CD14-positive monocyte (primary cell): ENCODE measurements around the gene PTGDS. TPM values are rescaled to one million over a fixed set of nuclear protein-coding genes. Genes with fewer than 3 reads are reported as not detected.

ENCODE experiments used
- DNase-seq, 3 donors: peaks; one replicate each; pipeline ENCODE4 v3.0.0-alpha.2; 2011 to 2022
- H2AFZ ChIP-seq: 2 replicates; pipeline ENCODE4 v1.6.0; 2012; ENCODE audit warnings: mild to moderate bottlenecking, low read depth, low read length, inconsistent platforms; ENCODE audit not compliant: insufficient read depth, poor library complexity, severe bottlenecking
- H3K27ac ChIP-seq, 2 donors: 1 replicate in 1 of 2; 2 replicates in 1 of 2; pipeline ENCODE4 v1.5.1; 2012 to 2013; ENCODE audit warnings: low read length in 2 of 2, control low read depth in 1 of 2, inconsistent platforms in 1 of 2, low read depth in 1 of 2, mild to moderate bottlenecking in 1 of 2
- H3K27me3 ChIP-seq, 2 donors: one replicate each; pipeline versions ENCODE4 v1.6.0 to v1.6.1; 2011 to 2013; ENCODE audit warnings: low read length in 2 of 2; ENCODE audit not compliant: control insufficient read depth in 2 of 2, insufficient read depth in 2 of 2
- H3K36me3 ChIP-seq, 2 donors: replicated peaks in 1 of 2; 1 replicate in 1 of 2; 2 replicates in 1 of 2; pipeline versions ENCODE4 v1.5.1 to v1.6.1; 2012 to 2013; ENCODE audit warnings: low read length in 2 of 2, control low read depth in 1 of 2, inconsistent platforms in 1 of 2, mild to moderate bottlenecking in 1 of 2; ENCODE audit not compliant: insufficient read depth in 2 of 2, control insufficient read depth in 1 of 2
- H3K4me1 ChIP-seq, 2 donors: 1 replicate in 1 of 2; 2 replicates in 1 of 2; pipeline versions ENCODE4 v1.5.1 to v1.6.1; 2012 to 2013; ENCODE audit warnings: low read length in 2 of 2, control low read depth in 1 of 2, inconsistent platforms in 1 of 2, mild to moderate bottlenecking in 1 of 2, moderate library complexity in 1 of 2; ENCODE audit not compliant: insufficient read depth in 2 of 2, control insufficient read depth in 1 of 2
- H3K4me2 ChIP-seq: replicated peaks from 2 replicates; pipeline ENCODE3; 2012; ENCODE audit warnings: low read length, moderate library complexity, mild to moderate bottlenecking; ENCODE audit not compliant: poor library complexity, severe bottlenecking; ENCODE audit errors: extremely low read depth
- H3K4me3 ChIP-seq, 3 experiments: fragments of 200-600 bp in 1 of 3; sonication (generic) in 1 of 3; replicated peaks in 1 of 3; 1 replicate in 2 of 3; 2 replicates in 1 of 3; pipeline ENCODE4 v1.5.1; 2011 to 2013; ENCODE audit warnings: low read length in 3 of 3, mild to moderate bottlenecking in 3 of 3, control low read depth in 2 of 3, low read depth in 2 of 3, inconsistent platforms in 1 of 3, moderate library complexity in 1 of 3
- H3K79me2 ChIP-seq: 2 replicates; pipeline ENCODE4 v1.6.0; 2012; ENCODE audit warnings: mild to moderate bottlenecking, control low read depth, inconsistent platforms, low read length, moderate library complexity; ENCODE audit not compliant: insufficient read depth
- H3K9ac ChIP-seq: 2 replicates; pipeline ENCODE4 v1.6.0; 2017; ENCODE audit warnings: low read length, mild to moderate bottlenecking; ENCODE audit not compliant: insufficient read depth, poor library complexity, severe bottlenecking
- H3K9me3 ChIP-seq, 2 donors: replicated peaks in 1 of 2; 1 replicate in 1 of 2; 2 replicates in 1 of 2; pipeline versions ENCODE4 v1.5.1 to v1.6.1; 2012 to 2013; ENCODE audit warnings: low read length in 2 of 2, control low read depth in 1 of 2; ENCODE audit not compliant: control insufficient read depth in 1 of 2, insufficient read depth in 1 of 2
- H4K20me1 ChIP-seq: 2 replicates; pipeline ENCODE4 v1.6.0; 2012; ENCODE audit warnings: mild to moderate bottlenecking, low read length, control low read depth, moderate library complexity; ENCODE audit not compliant: insufficient read depth
- H3K27ac Mint-ChIP-seq, 7 donors: one replicate each; pipeline ENCODE4 v1.8.0; 2020; ENCODE audit warnings: mild to moderate bottlenecking in 7 of 7, mixed read lengths in 7 of 7, moderate library complexity in 6 of 7, inconsistent platforms in 2 of 7
- H3K27me3 Mint-ChIP-seq, 3 donors: one replicate each; pipeline ENCODE4 v1.8.0; 2021 to 2022; ENCODE audit warnings: low read depth in 3 of 3, mild to moderate bottlenecking in 3 of 3, mixed read lengths in 3 of 3, moderate library complexity in 3 of 3, inconsistent platforms in 1 of 3
- H3K36me3 Mint-ChIP-seq, 2 donors: one replicate each; pipeline ENCODE4 v1.8.0; 2020; ENCODE audit warnings: mixed read lengths in 2 of 2, inconsistent platforms in 1 of 2, mild to moderate bottlenecking in 1 of 2
- H3K4me1 Mint-ChIP-seq: one replicate; pipeline ENCODE4 v1.8.0; 2020; ENCODE audit warnings: mild to moderate bottlenecking, mixed read lengths
- H3K4me3 Mint-ChIP-seq, 2 donors: one replicate each; pipeline ENCODE4 v1.8.0; 2020; ENCODE audit warnings: mild to moderate bottlenecking in 2 of 2, mixed read lengths in 2 of 2, moderate library complexity in 1 of 2
- H3K9me3 Mint-ChIP-seq, 7 donors: one replicate each; pipeline ENCODE4 v1.8.0; 2020 to 2022; ENCODE audit warnings: mixed read lengths in 7 of 7, mild to moderate bottlenecking in 6 of 7, moderate library complexity in 6 of 7, inconsistent platforms in 2 of 7
- WGBS: methylation state at CpG from one replicate; pipeline ENCODE4 v1.1.5; 2013; ENCODE audit warnings: missing lambda C conversion rate; ENCODE audit not compliant: insufficient coverage; 5-methylcytosine and 5-hydroxymethylcytosine counted together
- intact Hi-C, 2 donors: fragments of 100-400 bp; cut with micrococcal nuclease; formaldehyde crosslinking; loops; one replicate each; pipeline versions ENCODE4 v1.15.0 to v1.15.1; 2023
- polyA plus RNA-seq, 3 donors: library from polyadenylated mRNA; depleted of rRNA in 1 of 3; unstranded in 2 of 3; stranded (reverse) in 1 of 3; fragments of 300-500 nt in 2 of 3; fragments of >200 nt in 1 of 3; fragmentation: Illumina TruSeq in 2 of 3; gene quantifications; 1 replicate in 2 of 3; 2 replicates in 1 of 3; pipeline ENCODE4 v1.2.3, GENCODE V29; 2012 to 2021
- TF ChIP-seq, protein P1 (sequence below): fragments of 200-600 bp; IDR thresholded peaks from one replicate; pipeline ENCODE4 v1.8.0; 2022; ENCODE audit warnings: antibody characterized with exemption, mild to moderate bottlenecking

PTGDS gene
- polyA plus RNA-seq, 3 donors: 0.34 to 1.5 TPM; not detected in 1

DNA sequence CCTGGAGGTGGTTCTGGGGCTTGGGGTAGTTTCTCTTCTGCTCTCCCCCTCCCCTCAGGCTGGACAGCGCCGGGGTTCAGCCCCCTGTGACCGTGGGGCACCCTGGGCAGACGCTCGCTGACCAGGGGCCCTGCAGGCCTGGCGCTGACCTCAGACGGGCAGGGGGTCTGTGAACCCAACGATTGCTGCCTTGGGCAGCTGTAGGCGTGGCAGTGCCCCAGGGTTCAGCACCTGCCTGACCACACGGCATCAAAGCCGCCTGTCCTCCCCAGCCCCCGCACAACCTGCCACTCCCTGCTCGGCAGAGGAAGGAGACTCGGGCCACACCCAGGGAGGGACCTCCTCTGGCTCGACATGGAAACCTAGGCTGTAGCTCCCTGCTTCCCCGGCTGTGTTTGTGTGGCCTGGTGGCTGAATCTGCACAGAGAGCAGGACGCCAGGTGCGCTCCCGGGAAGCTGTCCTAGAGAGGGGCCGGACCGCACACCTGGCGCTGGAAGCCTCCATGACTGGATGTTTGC, 13.1 kb upstream of the PTGDS start:
- H3K4me1 Mint-ChIP-seq: peaks cover 16% of the 10 kb centered on the region
- H3K4me3 ChIP-seq: no peak overlapping the region
- no peaks in the 10 kb centered on the region for H4K20me1 ChIP-seq
- H2AFZ ChIP-seq: peak overlapping the region; percentile 23
- no peak overlapping the region for H3K4me2 ChIP-seq
- DNase-seq: no peak
- 89% methylated on average over 16 of the region's 22 CpGs for WGBS
- no peaks in the 10 kb centered on the region for H3K36me3 Mint-ChIP-seq
- intact Hi-C loops: no loop called here
- no peak overlapping the region for H3K27ac Mint-ChIP-seq
- no peaks in the 10 kb centered on the region for H3K27me3 ChIP-seq
- H3K27ac ChIP-seq: no peak overlapping the region
- no peaks in the 10 kb centered on the region for H3K36me3 ChIP-seq
- no peak overlapping the region for H3K4me3 Mint-ChIP-seq
- H3K27me3 Mint-ChIP-seq: peaks cover 9 to 20% (median 14%) of the 10 kb centered on the region in 3 donors
- peaks cover 10 to 17% of the 10 kb centered on the region in 2 donors for H3K4me1 ChIP-seq
- H3K9me3 Mint-ChIP-seq: peaks cover 0 to 2% (median 0%) of the 10 kb centered on the region in 7 donors
- H3K9me3 ChIP-seq: no peaks in the 10 kb centered on the region
- no peak overlapping the region for H3K9ac ChIP-seq
- TF ChIP-seq, protein P1, sequence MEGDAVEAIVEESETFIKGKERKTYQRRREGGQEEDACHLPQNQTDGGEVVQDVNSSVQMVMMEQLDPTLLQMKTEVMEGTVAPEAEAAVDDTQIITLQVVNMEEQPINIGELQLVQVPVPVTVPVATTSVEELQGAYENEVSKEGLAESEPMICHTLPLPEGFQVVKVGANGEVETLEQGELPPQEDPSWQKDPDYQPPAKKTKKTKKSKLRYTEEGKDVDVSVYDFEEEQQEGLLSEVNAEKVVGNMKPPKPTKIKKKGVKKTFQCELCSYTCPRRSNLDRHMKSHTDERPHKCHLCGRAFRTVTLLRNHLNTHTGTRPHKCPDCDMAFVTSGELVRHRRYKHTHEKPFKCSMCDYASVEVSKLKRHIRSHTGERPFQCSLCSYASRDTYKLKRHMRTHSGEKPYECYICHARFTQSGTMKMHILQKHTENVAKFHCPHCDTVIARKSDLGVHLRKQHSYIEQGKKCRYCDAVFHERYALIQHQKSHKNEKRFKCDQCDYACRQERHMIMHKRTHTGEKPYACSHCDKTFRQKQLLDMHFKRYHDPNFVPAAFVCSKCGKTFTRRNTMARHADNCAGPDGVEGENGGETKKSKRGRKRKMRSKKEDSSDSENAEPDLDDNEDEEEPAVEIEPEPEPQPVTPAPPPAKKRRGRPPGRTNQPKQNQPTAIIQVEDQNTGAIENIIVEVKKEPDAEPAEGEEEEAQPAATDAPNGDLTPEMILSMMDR: no peak
- no peaks in the 10 kb centered on the region for H3K79me2 ChIP-seq

DNA sequence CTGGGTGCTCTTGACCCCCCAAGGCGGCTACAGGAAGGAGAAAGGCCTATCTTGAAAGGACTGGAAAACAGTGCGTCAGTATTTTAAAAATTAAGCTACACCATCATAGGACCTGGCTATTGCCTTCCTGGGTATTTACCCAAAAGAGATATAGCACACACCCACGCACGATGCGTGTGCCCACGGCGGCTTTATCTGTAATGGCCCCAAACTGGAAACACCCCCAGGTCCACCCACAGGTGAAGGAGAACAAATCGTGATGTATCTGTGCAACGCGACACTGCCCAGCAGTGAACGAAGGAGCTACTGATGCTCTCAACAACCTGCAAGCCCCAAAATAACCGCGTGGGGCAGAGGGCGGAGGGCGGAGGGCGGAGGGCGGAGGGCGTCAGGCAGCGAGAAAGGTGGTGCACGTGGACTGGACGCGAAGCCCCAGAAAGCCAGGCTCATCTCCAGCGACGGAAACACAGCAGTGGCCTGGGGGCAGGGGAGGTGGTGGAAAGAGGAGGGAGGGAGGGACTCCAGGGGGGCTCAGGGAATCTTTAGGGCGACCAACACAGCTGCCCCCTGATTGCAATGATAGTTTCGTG, 12.4 kb upstream of the PTGDS start:
- H3K36me3 Mint-ChIP-seq: no peaks in the 10 kb centered on the region
- H3K79me2 ChIP-seq: no peaks in the 10 kb centered on the region
- H3K4me1 ChIP-seq: peaks cover 10 to 17% of the 10 kb centered on the region in 2 donors
- H3K36me3 ChIP-seq: no peaks in the 10 kb centered on the region
- 90% methylated on average over 21 of the region's 26 CpGs for WGBS
- no peaks in the 10 kb centered on the region for H4K20me1 ChIP-seq
- no peak overlapping the region for H3K4me3 Mint-ChIP-seq
- H3K9me3 ChIP-seq: no peaks in the 10 kb centered on the region
- H3K27me3 Mint-ChIP-seq: peaks cover 9 to 20% (median 14%) of the 10 kb centered on the region in 3 donors
- intact Hi-C loops: no loop called here
- no peak overlapping the region for H3K9ac ChIP-seq
- DNase-seq: no peak
- H3K4me1 Mint-ChIP-seq: peaks cover 16% of the 10 kb centered on the region
- no peak overlapping the region for H3K27ac Mint-ChIP-seq
- H3K9me3 Mint-ChIP-seq: peaks cover 0 to 2% (median 0%) of the 10 kb centered on the region in 7 donors
- peak overlapping the region; percentile 23 for H2AFZ ChIP-seq
- H3K27ac ChIP-seq: no peak overlapping the region
- H3K4me2 ChIP-seq: no peak overlapping the region
- no peaks in the 10 kb centered on the region for H3K27me3 ChIP-seq
- TF ChIP-seq, protein P1: no peak
- H3K4me3 ChIP-seq: no peak overlapping the region
